ENCODE data around the gene ZNF366.

ZNF366 gene

DNA sequence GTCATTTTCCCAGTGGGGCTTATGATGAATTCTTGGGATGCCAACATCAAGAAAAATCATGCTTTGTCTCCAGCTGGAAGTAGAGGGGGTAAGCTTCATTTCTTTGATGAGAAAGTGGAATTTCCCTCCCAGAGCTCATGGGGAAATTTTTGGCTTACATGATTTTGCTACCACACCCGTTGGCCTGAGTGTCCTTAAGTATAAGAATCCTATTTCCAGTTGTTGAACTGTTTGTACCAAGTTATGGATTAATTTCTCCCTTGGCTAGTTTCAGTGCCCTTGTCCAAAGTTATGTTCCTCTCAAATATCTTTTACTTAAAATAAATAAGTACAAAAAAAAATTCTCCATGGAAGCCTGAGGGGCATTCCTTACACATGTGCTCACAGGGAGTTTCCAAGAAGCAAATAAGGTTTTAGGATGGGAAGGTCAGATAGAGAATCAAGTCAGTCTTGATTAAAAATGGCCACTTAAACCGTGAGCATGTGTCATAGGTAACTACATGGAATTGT is 104.8 kb downstream of the ZNF366 start:
- no peak for DNase-seq

DNA sequence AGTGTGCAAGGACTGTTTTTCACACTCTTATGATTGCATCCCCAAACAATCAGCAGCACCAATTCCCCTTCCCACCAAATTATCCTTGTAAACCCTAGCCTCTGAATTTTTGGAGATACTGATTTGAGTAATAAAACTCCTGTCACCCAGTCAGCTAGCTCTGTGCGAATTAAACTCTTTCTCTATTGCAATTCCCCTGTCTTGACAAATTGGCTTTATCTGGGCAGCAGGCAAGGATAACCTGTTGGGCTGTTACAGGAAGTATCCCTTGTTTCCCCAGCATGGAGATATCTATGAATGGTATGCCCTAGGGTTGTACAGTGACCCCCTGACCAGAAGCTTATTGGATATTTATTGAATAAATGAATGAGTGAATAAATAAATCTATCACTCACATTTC is 106.3 kb downstream of the ZNF366 start:
- no peak for DNase-seq

DNA sequence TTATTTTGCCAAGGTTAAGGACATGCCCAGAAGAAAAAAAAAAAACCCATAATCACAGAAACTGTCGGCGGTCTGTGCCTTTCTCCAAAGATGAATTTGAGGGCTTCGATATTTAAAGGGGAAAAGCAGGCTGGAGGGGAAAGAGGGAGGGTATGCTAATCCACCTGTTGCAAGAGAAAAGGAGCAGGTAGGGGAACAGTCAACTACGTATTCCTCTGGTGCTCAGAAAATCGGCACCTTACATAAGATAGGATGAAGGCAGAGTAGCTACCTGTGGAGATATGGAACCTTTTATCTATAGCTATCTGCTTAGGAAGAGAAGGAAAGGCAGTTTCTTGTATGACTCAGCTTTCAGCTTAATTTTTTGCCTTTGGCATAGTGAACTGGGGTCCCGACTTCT is 109.4 kb downstream of the ZNF366 start:
- no peak for DNase-seq

DNA sequence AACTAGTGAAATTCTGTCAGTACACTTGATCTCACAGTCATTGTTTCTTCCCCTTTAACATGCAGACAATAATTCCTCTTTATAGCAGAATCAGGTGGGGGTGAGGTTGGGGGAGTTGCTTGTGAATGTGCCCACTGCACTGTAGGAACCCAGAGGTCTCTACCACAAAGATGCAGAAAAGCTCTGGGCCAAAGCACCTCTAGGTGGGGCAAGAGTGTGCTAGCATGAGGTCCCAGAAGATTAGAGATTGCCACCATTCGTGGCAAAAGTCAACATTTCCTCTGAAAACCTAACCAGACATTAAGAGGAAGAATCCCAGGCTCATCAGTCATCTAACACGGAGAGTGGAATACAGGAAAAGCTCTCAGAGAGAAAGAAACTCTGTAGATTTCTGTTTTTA is 112.5 kb downstream of the ZNF366 start:
- no peak for DNase-seq

DNA sequence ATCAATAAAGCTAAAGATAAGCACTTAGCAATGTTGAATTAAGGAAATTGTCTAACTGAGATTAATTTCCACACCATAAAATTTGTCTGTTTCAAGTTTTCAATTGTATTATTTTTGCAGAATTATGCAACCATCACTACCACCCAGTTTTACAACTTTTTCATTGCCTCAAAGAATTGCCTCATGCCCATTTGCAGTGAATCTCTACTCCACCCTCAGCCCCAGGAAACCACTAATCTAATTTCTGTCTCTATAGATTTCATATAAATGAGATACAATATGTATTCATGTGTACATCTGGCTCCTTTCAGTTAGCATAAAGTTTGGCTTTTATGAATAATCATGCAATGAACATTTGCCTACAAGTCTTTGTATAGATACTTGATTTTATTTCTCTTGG is 114.2 kb downstream of the ZNF366 start:
- DNase-seq: no peak

Measured in stimulated activated naive CD4-positive, alpha-beta T cell treated with Interleukin-2 at 50 U/mL for 16 hours (primary cell).